Ishikawa (cell line): ENCODE data around the gene MX1.

Experiments
- CREB1 ChIP-seq: IDR thresholded peaks from 2 replicates; pipeline ENCODE4 v1.6.1; 2012; ENCODE audit warnings: low read depth
- EP300 ChIP-seq: IDR thresholded peaks from 2 replicates; pipeline ENCODE4 v1.6.1; 2012; ENCODE audit warnings: borderline replicate concordance
- NFIC ChIP-seq: IDR thresholded peaks from 2 replicates; pipeline ENCODE4 v1.6.1; 2012

DNA sequence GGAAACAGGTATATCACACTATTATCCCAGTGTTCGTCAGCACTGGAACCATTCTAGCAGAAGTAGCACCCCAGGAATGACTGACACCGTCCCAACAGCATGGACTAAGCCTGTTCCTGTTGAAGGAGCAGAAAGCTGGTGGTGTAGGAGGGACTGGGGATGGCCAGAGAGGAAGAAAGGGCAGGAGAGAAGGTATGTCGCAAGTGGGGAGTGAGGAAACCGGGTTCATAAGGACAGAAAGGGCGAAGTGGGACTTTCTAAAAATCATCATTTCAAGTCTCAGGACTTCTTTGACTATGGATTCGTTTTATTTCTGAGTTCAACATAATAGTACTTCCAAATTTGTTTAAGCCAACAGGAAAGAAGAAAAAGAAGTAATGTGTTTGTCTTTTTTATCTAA is 19.7 kb upstream of the MX1 start:
- TF ChIP-seq NFIC = no peak
- TF ChIP-seq CREB1 = no peak
- no peak for TF ChIP-seq EP300
